H1 (cell line): ENCODE data around the gene CHDH.

ENCODE experiments used
- BRCA1 ChIP-seq: IDR thresholded peaks from 2 replicates; pipeline ENCODE4 v1.6.1; 2012; ENCODE audit warnings: low read depth, low read length, improper control_type of control experiment
- EGR1 ChIP-seq: IDR thresholded peaks from 2 replicates; pipeline ENCODE4 v1.6.1; 2011; ENCODE audit warnings: low read depth, low read length, borderline replicate concordance
- EP300 ChIP-seq, 2 experiments: IDR thresholded peaks; 1 replicate in 1 of 2; 2 replicates in 1 of 2; pipeline ENCODE4 v1.6.1; 2011 to 2012; ENCODE audit warnings: low read depth in 2 of 2, low read length in 2 of 2, mild to moderate bottlenecking in 2 of 2, borderline replicate concordance in 1 of 2, inconsistent platforms in 1 of 2, moderate library complexity in 1 of 2
- EZH2 ChIP-seq: fragments of 200-600 bp; sonication (generic); IDR thresholded peaks from 2 replicates; pipeline ENCODE4 v1.7.1; 2012; ENCODE audit warnings: low read depth, mild to moderate bottlenecking, moderate library complexity, low read length, inconsistent platforms; ENCODE audit not compliant: severe bottlenecking
- HDAC6 ChIP-seq: IDR thresholded peaks from one replicate; pipeline ENCODE4 v1.7.1; 2012; ENCODE audit warnings: low read depth, mild to moderate bottlenecking, inconsistent platforms, low read length, moderate library complexity
- JUND ChIP-seq: IDR thresholded peaks from 2 replicates; pipeline ENCODE4 v1.6.1; 2011; ENCODE audit warnings: mild to moderate bottlenecking, improper control_type of control experiment, low read length
- MAFK ChIP-seq: IDR thresholded peaks from 2 replicates; pipeline ENCODE4 v1.6.1; 2012; ENCODE audit warnings: low read depth, mild to moderate bottlenecking, improper control_type of control experiment, low read length
- MAX ChIP-seq: IDR thresholded peaks from 2 replicates; pipeline ENCODE4 v1.6.1; 2012; ENCODE audit warnings: inconsistent platforms
- POLR2A ChIP-seq, 2 experiments: IDR thresholded peaks; 1 replicate in 1 of 2; 2 replicates in 1 of 2; pipeline ENCODE4 v1.6.1; 2011; ENCODE audit warnings: low read depth in 2 of 2, low read length in 2 of 2, mild to moderate bottlenecking in 2 of 2; ENCODE audit errors: control extremely low read depth in 1 of 2
- RAD21 ChIP-seq, 2 experiments: IDR thresholded peaks in 1 of 2; conservative IDR thresholded peaks in 1 of 2; 2 replicates each; pipeline ENCODE4 v1.6.1; 2011; ENCODE audit warnings: low read depth in 2 of 2, low read length in 2 of 2, improper control_type of control experiment in 1 of 2, inconsistent platforms in 1 of 2, mild to moderate bottlenecking in 1 of 2, moderate library complexity in 1 of 2
- TBP ChIP-seq: IDR thresholded peaks from 2 replicates; pipeline ENCODE4 v1.6.1; 2011; ENCODE audit warnings: low read depth, low read length, improper control_type of control experiment
- TF ChIP-seq, protein P1 (sequence below), 3 experiments: IDR thresholded peaks; 1 replicate in 2 of 3; 2 replicates in 1 of 3; pipeline versions ENCODE4 v1.5.1 to v1.6.1; 2011; ENCODE audit warnings: low read length in 3 of 3, mild to moderate bottlenecking in 3 of 3, inconsistent platforms in 2 of 3, low read depth in 1 of 3, moderate library complexity in 1 of 3; ENCODE audit not compliant: insufficient read depth in 1 of 3; ENCODE audit errors: control extremely low read depth in 1 of 3

- no peak for TF ChIP-seq EZH2
- TF ChIP-seq EGR1 = no peak
- TF ChIP-seq POLR2A (IDR thresholded peaks at IDR 0.05; ENCODE audit: control extremely low read depth in 1 of 2, low read depth in 2 of 2, low read length in 2 of 2) = no peak
- no peak; a peak in 1 of 4 replicates for TF ChIP-seq RAD21 (IDR thresholded peaks at IDR 0.05 in 1 of 2, conservative IDR thresholded peaks at IDR 0.05 in 1 of 2; ENCODE audit: low read depth in 2 of 2, low read length in 2 of 2)
- TF ChIP-seq JUND = no peak
- no peak for TF ChIP-seq MAX
- TF ChIP-seq HDAC6 = no peak
- no peak for TF ChIP-seq EP300 (IDR thresholded peaks at IDR 0.05; ENCODE audit: borderline replicate concordance in 1 of 2, low read depth in 2 of 2, low read length in 2 of 2)
- TF ChIP-seq, protein P1, sequence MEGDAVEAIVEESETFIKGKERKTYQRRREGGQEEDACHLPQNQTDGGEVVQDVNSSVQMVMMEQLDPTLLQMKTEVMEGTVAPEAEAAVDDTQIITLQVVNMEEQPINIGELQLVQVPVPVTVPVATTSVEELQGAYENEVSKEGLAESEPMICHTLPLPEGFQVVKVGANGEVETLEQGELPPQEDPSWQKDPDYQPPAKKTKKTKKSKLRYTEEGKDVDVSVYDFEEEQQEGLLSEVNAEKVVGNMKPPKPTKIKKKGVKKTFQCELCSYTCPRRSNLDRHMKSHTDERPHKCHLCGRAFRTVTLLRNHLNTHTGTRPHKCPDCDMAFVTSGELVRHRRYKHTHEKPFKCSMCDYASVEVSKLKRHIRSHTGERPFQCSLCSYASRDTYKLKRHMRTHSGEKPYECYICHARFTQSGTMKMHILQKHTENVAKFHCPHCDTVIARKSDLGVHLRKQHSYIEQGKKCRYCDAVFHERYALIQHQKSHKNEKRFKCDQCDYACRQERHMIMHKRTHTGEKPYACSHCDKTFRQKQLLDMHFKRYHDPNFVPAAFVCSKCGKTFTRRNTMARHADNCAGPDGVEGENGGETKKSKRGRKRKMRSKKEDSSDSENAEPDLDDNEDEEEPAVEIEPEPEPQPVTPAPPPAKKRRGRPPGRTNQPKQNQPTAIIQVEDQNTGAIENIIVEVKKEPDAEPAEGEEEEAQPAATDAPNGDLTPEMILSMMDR (IDR thresholded peaks at IDR 0.05; ENCODE audit: control extremely low read depth in 1 of 3, insufficient read depth in 1 of 3, low read depth in 1 of 3, low read length in 3 of 3) = no peak
- TF ChIP-seq MAFK = no peak
- no peak for TF ChIP-seq TBP
- TF ChIP-seq BRCA1 = no peak
These were observed 13.1 kb downstream of the CHDH start for GRCh38 chr3:53833053-53833645.
